Fibroblast of upper back skin (primary cell): Measurements from ENCODE around the gene GRK4.
"Not testable (repeated sequence)": the region's sequence is repeated elsewhere in the genome, so short reads cannot be mapped to it uniquely, and the experiment has no call there.

ENCODE experiments used
- DNase-seq: peaks from one replicate; pipeline ENCODE4 v3.0.0-alpha.2; 2013

GRK4 gene

DNA sequence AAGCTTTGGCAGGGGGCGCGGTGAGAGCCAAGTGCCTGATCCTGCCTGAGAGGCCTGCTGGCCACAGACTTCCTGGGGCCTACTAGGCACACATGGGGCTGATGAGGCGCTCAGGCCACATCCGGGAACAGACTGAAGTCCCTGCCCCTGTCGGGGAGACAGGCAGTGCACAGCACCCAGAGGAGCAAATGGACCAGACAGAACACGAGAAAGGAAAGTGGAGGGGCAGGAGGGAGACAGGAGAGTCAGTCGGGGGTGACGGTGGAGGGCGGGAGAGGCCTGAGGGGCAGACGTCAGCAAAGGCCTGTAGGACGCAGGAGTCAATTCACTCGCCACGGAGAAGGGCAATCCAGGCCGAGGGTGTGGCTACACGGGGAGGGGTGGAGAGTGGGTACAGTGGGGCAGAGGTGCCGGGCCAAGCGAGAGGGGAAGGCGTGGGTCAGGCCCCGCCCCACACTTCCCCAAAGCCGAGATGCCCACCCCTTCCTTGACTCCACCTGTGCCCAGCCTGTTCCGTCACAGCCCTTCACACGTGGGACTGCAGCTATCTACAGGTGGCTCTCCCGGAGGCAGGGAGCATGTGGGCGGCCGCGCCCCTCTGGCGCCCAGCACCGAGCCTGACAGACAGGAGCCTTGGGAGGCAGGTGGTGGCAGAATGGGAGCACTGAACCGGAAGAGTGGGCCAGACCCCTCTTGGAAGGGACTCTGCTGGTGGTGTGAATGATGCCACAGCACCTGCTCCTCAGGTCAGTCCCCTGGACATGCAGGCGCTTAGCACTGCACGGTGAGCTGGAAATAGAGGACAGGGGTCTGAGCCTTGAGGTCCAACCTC is 20.6 kb upstream of the GRK4 start:
- DNase-seq: no peak

DNA sequence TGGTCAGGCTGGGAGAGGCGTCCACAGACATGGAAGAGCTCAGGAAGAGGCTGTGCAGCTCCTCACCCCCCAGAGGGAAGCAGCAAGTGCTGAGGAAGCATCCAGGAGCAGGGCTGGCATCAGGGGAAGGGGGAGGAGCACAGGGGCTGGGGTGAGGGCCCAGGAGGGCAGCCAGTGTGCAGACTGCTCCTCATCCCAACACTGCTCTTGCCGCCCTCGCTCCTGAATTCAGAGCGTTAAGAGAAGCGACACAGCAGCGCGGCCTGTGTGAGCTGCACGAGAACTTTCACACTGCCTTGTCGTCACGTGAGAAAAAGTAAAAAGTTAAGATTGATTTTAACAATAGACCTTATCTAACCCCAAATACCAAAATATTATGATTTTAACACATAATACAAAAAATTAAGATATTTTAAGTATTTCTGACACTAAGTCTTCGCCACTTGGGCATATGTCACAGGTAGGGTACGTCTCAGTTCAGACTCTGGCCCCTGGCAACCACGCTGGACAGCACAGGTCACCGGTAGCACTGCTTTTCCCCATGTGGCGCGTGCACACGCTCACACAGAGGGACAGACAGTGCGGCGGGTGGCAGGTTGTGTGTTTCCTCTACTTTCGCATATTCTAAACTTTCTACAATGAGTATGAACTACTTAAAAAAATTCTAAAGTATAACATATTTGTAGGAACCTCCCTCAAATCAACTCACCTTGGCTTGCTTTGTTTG is 19.8 kb upstream of the GRK4 start:
- no peak for DNase-seq

DNA sequence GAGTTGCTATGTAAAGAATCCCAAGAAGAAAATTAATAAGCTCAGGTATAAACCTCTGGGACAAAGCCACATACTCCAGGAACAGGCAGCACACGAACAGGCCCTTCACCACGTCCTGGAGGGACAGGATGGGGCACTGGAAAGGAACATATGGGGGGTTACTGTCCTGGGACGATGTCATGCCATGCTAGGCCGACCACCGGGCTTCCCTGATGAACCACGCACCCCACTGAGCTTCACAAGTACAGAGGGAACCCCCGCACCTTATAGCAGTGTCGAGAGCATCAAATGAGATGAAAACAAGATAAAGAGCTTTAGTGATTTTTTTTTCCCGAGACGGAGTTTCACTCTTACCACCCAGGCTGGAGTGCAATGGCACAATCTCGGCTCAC is 19.3 kb upstream of the GRK4 start:
- DNase-seq: no peak

DNA sequence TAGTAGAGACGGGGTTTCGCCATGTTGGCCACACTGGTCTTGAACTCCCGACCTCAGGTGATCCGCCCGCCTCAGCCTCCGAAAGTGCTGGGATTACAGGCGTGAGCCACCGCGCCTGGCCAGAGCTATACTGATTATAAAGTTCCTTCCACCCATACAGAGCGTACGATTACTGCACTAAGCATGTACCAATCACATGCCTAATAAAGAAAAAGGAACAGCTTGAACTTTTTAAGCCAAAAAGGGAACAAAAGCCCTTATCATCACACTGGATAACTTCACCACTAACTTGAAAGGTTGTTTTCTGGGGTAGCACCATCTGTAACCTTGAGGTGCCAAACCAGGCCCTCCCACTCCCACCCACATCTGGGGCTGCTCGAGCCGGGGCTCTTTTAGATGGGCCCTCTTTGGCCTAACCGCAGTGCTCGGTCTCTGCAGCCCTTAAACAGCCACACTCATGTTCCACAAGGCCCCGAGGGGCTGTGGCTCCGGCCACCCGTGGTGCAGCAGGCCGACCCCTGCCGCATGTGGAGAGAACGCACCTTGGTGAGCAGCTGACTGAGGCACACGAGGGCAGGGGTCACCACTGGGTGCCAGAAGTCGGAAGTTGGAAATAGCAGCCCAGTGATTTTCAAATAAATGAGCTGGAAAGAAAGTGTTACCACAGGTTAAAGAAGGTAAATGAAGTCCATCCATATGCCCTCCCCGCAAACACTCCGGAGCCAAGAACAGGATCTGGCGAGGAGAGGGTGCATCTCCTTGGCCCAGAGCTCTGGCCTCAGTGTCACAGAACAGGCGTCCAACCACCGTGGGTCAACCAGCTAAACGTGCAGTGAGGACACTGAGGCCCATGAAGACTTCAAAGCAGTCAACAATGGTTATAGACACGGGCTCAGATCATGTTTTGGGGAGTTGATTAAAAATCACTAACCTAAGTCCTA is 18.5 kb upstream of the GRK4 start:
- DNase-seq: no peak

DNA sequence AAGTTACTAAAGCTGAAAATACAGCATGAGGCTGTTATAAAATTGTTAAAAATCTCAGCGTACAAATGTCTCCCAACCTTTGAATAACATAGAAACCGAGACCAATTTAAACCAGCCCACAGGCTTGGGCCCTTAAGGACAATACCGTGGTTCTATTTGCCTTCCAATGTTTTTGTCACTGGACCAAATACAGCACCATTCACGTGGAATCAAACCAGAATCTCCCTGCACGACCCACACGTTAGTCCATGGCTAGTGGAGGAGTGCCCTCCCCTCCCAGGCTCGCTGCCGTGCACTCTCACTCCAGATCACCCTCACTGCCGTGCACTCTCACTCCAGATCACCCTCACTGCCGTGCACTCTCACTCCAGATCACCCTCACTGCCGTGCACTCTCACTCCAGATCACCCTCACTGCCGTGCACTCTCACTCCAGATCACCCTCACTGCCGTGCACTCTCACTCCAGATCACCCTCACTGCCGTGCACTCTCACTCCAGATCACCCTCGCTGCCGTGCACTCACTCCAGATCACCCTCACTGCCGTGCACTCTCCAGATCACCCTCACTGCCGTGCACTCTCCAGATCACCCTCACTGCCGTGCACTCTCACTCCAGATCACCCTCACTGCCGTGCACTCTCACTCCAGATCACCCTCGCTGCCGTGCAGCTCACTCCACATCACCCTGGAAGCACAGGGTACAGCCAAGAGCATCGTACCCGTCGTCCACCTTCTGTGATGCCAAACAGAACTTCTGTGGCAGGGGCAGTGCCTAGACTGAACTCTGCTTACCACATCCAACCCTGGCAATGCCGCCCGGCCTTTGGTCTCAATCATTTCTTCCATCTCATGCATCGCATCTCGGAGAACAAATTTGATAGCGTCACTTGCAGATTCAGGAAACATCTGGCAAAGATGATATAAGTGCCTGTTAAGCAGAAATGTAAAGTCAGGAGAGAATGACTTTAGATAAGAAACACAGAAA is 17.5 kb upstream of the GRK4 start:
- not testable (repeated sequence) for DNase-seq

DNA sequence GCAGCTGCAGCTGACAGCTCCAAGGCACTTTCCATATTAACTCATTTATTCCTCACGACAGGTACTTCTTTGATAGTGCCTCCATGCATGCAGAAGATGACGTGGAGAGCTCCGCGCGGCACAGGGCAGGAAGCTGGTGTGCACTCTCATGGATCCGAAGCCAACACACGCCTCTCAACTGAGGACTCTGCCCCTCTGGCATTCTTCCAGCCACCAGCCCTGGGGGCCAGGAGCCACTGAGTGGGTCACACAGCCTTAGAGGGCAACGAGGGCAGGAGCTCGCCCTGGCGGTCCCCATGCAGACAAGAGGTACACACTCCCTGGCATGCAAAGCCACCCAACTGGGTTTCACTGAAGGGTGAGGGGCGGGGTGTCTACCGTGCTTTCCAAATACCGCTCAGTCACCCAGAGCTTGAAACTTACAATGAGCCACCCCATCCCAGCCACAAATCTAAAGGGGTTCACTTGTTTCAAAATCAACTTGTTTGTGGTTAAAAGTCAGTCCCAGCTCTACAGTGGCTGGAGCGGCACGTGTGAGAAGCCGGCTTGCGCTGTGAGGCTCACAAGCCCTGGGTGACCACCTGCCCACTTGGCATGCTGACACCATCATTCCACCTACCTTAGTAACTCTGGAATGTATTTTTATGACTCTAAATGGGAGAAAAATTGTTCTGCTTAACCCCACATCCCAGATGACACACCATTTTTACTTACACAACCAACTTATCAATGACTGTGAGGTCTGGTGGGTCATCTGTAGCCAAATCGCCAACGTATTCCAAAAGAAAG is 16.4 kb upstream of the GRK4 start:
- no peak for DNase-seq

DNA sequence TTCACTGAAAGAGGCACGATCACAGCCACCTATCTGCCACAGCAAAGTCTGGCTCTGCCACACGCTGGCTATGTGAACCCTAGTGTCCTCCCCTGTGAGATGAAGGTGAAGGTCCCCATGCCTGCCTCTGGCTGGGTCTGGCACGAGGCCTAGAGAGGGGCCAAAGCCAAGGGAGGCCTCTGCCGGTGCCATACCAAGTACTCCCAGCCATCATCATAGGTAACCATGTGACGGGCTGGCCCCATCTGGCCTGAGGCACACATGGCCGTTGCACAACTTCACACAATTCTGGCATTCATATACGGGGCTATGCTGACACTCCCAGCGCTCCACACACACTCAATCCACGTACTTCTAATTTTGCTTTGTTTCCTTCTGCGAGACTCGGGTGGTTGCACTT is 15.4 kb upstream of the GRK4 start:
- no peak for DNase-seq

DNA sequence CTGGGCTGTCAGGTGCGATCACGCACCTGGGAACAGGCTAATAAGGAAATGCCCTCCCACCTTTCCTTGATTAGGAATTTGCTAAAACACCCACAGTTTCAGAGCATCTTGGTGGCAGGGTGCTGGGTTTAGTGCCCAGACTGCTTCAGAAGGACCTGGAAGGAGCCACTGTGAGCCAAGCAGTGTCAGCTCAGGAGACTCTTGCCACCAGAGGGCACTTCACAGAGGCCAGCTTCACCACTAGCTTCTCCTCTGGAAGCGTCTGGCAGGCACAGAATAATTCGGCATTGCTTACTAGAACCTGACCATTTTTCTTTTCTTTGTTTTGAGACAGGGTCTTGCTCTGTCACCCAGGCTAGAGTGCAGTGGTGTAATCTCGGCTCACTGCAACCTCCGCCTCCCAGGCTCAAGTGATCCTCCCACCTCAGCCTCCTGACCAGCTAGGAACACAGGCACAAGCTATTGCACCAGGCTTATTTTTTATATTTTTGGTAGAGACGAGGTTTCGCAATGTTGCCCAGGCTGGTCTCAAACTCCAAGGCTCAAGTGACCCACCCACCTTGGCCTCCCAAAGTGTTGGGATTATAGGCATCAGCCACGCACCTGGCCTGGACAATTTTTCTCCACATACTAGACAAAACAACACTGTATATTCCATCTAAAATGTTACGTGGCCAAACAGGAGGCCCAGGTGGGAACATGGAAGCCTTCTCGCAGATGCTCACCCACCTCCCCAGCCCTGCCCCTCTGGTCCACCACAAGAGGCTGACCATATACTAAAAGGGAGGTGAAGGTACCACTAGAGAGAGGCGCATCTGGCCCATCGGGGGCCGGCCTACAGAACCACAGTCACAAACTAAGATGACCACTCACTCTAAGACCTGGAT is 14.2 kb upstream of the GRK4 start:
- DNase-seq: no peak

DNA sequence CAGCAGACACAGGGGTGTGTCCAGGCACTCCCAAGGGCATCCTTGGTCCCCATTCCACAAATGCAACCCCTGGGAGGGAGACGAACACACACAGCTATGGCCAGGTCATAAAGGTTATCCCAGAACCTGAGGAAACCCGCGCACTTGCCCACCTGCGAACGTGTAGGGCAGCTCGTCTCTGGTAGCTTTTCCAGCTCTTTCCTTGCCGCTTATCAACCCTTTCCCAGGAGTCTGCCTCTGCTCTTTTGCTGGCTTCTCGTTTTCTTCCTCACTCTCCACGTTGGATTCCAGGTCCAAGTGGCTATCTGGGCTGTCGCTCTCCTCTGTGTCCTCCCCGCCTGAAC is 13.6 kb upstream of the GRK4 start:
- DNase-seq: no peak

DNA sequence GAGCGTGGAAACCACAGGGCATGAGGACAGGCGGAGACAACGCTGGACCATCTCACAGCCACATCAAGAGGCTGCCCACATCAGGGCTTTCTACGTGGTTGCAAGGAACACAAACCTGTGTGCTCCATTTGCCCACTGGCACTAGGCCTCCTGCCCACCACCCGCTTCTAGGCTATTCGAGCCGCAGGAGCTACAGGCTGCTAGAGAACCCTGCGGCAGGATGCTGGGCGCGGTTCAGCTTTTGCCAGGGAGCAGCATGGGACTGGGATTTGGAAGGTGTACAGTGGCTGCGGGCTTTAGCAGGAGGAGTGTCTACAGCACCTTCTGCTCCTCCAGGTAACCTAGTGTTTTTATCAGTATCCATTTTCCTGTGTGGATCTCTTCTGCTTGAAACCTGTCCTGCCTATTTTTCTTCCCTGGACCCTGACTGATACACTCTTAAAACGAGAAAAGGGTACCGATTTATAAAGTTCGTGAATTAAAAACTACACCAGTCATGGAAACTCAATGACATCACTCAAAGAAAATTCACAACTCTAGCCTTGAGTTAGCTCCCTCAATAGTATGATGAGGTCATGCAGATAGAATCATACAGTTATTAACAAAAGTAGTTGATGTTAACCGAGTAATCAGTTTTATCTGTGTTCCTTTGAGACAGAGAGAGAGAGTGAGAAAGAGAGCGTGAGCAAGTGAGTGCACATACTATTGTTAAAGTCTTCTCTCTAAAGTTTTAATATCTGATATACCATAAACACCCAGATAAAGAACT is 13.0 kb upstream of the GRK4 start:
- DNase-seq: no peak

DNA sequence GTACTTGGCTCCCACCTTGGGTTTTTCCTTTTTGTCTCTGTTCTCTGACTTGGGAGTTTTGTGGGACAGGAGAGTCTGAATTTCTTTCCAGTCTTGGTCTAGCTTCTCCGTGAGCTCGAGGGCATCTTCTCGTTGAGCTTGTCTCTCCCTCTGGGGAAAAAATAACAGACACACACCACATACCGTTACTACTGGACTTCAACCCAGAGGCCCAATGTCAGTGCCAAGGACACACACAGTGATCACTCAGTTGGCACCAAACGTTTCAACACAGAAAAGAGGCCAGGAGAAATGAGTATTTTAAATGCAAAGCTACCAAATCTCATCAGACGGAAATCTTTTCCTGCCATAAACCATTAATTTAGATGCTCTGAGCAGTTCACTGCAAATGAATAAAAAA is 9.9 kb upstream of the GRK4 start:
- no peak for DNase-seq

DNA sequence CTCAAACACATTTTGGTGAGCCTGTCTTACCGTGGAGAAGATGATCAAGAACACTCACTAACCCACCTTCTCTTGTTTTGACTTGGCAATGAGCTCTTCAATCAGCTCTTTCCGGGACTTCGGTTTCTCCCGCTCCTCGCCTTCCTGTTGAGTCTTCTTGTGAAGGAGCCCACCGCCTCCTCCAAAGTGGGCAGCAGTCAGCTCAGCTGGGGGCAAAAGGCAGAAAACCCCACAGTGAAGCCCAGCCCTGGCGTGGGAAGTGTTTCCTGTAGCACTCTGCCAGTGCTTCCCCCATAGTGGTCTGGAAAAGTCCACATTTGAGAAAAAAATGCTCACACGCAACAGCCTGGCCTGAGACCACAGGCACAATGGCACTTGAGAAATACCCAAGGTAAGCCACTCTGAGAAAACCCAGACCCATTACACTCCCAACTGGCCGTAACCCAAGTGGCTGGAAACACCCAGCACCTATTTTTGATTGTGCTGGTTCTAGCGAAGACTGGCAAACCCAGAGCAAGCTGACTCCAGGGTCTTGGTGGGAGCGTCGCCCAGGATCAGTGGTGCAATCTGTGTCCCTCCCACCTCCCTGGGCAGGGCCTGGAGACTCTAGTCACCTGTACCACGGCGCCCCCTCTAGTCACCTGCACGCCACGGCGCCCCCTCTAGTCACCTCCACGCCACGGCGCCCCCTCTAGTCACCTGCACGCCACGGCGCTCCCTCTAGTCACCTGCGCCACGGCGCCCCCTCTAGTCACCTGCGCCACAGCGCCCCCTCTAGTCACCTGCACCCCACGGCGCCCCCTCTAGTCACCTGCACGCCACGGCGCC is 8.8 kb upstream of the GRK4 start:
- DNase-seq: no peak

DNA sequence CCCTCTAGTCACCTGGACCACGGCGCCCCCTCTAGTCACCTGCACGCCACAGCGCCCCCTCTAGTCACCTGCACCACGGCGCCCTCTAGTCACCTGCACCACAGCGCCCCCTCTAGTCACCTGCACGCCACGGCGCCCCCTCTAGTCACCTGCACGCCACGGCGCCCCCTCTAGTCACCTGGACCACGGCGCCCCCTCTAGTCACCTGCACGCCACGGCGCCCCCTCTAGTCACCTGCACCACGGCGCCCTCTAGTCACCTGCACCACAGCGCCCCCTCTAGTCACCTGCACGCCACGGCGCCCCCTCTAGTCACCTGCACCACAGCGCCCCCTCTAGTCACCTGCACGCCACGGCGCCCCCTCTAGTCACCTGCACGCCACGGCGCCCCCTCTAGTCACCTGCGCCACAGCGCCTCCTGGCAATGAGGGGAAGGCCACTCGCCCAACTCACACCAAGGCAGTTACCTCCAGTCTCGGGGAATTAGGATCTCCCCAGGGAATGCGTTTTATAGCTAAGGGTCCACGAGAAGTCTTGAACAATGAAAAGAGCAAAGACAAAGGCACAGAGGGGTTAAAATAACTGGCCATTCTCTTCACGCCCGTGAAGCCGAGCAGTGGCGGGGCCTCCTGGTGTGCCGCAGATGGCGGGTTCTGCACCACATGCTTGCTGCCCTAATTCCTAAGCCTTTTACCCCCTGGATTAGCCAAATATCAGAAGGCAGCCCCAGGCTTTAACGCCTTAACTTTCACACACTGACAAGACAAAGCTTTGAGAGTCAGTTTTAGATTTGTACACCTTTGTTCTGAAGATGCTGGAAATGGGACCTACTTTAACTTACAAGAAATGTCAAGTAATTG is 8.0 kb upstream of the GRK4 start:
- not testable (repeated sequence) for DNase-seq

DNA sequence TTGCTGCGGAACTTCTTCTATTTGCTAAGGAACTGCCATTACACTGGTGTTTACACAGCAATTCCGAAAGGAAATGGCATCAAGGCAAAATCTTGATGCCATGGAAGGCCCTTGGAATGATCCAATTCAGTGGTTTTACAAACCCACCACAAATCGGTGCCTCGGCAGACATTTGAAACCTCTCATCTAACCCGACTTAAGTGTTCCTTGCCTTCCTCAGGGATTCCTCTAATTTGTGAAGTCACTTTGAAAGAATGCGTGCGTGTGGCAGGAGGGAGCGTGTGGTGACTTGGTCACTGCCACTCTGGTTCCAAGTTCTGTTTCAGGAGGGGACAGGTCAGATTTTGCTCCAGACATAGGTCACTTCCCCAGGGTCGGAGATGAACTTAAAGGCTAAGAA is 4.9 kb upstream of the GRK4 start:
- DNase-seq: peak; percentile 66

DNA sequence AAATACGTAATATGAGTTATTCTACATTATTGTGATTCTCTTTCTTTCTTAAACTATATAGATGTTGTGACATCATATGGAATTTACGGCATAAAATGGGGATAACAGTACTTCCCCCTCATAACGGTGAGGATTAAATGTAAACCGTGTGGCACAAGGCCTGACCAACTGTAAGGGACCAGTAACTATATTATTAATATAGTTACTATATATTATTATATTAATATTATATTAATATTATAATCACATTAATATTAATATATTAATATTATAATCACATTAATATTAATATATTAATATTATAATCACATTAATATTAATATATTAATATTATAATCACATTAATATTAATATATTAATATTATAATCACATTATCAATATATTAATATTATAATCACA is 2.9 kb upstream of the GRK4 start:
- not testable (repeated sequence) for DNase-seq

DNA sequence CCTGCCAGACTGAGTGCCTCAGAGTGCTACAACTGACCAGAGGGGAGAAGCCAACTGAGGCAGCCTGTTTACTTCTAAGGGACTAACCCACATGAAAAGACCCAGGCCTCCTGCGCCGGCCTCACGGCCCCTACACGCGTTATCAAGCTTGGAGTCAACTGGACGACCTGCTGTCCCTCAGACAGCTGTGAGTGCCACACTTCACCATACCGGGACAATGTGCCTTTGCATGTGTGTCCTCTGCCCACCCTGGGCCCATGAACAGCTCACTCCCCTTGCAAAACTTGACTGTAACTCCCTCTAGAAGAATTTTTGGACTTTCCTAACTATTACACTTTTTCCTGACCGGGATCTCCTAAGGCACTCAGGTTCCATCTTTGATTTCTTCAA is 2.0 kb upstream of the GRK4 start:
- DNase-seq: no peak

DNA sequence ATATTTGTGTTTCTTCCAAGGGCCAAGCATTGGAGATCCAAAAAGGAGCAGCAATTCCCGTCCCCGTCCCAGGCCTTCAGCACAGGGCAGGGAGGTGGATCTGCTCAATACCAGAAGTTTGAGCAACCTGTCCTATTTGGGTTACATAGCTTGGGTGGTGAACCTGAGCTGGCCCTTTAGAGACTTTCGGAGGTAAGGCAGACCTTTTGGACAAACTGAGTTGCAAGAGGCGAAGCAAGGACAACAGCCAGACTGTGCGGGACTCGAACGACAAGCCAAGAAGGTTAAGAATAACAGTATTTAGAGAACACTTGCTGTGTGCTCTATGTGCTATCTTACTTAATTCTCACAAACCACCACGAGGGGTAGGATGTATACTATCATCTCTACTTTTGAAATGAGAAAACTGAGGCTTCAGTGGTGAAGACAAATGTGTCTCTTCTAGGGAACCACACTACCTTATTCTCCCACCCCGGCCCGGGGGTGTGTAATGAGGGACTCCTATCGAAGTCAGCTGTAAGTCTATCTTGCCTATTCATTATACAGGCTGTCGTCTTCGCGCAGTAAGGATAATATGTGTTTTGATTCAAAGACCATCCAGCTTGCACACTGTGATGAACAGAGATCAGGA is 1.4 kb upstream of the GRK4 start:
- no peak for DNase-seq
